Mucosa of rectum (tissue), 2 donors: ENCODE data around the gene SOAT2.
"Not testable (repeated sequence)": the region's sequence is repeated elsewhere in the genome, so short reads cannot be mapped to it uniquely, and the experiment has no call there.

Source experiments
- H3K27ac ChIP-seq, 2 donors: one replicate each; pipeline ENCODE4 v1.7.0; 2013; ENCODE audit warnings: inconsistent platforms in 2 of 2, low read depth in 2 of 2, low read length in 2 of 2
- H3K27me3 ChIP-seq, 2 donors: one replicate each; pipeline ENCODE4 v1.7.0; 2013; ENCODE audit warnings: low read length in 2 of 2; ENCODE audit not compliant: control insufficient read depth in 2 of 2, insufficient read depth in 2 of 2
- H3K36me3 ChIP-seq, 2 donors: one replicate each; pipeline ENCODE4 v1.7.0; 2013; ENCODE audit warnings: low read length in 2 of 2; ENCODE audit not compliant: control insufficient read depth in 2 of 2, insufficient read depth in 2 of 2
- H3K4me1 ChIP-seq, 2 donors: one replicate each; pipeline ENCODE4 v1.7.0; 2013; ENCODE audit warnings: low read length in 2 of 2, mild to moderate bottlenecking in 1 of 2; ENCODE audit not compliant: control insufficient read depth in 2 of 2, insufficient read depth in 2 of 2
- H3K4me3 ChIP-seq, 2 donors: one replicate each; pipeline ENCODE4 v1.7.0; 2013; ENCODE audit warnings: low read length in 2 of 2
- H3K9ac ChIP-seq, 2 donors: one replicate each; pipeline ENCODE4 v1.7.0; 2013; ENCODE audit warnings: low read length in 2 of 2, low read depth in 1 of 2, mild to moderate bottlenecking in 1 of 2
- H3K9me3 ChIP-seq, 2 donors: one replicate each; pipeline ENCODE4 v1.7.0; 2013; ENCODE audit warnings: low read length in 2 of 2; ENCODE audit not compliant: control insufficient read depth in 2 of 2
- donor health status: healthy.
- donor health status: Normal muscosa, but diverticular disease.

SOAT2 gene

DNA sequence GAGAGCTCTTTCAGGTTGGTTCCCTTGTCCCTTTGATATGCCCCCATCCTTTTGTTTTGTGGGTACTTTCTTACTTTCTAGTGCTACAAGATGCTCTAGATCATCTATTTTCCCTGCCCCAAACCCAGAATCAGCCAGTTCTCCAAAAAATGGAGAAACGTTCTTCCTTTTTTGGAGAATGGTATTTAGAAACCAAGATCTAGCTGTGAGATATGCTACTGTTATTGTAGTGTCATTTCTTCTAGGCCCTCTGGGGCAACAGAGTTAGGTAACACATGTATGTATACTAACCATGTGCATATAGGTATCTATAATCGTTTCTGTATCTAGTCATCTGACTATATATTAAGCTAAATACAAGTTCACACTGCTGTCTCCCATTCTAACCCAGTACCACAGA, 12.7 kb upstream of the SOAT2 start:
- Histone ChIP-seq H3K9ac (no peak overlapping the region), H3K27me3 (no peaks in the 10 kb centered on the region), H3K4me3 (no peak overlapping the region), H3K9me3 (no peaks in the 10 kb centered on the region), H3K27ac (no peak overlapping the region), H3K36me3 (no peaks in the 10 kb centered on the region), H3K4me1 (peaks cover 5 to 6% of the 10 kb centered on the region in 2 donors)

DNA sequence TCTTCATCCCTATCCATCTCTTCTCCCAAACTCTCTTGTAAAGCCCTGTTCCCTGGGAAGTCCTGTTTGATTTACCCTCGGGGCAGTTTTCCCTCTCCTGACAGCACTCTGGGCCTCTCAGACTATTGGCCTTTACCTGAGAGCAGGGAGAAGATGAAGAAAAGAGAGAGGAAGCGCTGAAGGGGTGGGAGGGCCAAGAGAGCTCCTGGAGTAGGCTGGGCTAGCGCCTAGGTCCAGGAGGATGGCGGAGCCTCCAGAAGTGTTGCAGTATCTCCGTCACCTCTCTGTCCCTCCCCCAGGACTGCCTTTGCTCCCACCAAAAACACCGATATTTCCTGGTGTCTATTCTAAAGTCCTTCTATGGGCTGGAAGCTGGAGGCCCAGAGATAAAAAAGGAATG, 11.5 kb upstream of the SOAT2 start:
- no peak overlapping the region for H3K9ac ChIP-seq
- H3K4me1 ChIP-seq: peaks cover 6% of the 10 kb centered on the region in 2 donors
- no peaks in the 10 kb centered on the region for H3K36me3 ChIP-seq
- peaks cover 4 to 8% of the 10 kb centered on the region in 2 donors for H3K27me3 ChIP-seq
- no peak overlapping the region for H3K4me3 ChIP-seq
- H3K9me3 ChIP-seq: no peaks in the 10 kb centered on the region
- H3K27ac ChIP-seq: no peak overlapping the region

DNA sequence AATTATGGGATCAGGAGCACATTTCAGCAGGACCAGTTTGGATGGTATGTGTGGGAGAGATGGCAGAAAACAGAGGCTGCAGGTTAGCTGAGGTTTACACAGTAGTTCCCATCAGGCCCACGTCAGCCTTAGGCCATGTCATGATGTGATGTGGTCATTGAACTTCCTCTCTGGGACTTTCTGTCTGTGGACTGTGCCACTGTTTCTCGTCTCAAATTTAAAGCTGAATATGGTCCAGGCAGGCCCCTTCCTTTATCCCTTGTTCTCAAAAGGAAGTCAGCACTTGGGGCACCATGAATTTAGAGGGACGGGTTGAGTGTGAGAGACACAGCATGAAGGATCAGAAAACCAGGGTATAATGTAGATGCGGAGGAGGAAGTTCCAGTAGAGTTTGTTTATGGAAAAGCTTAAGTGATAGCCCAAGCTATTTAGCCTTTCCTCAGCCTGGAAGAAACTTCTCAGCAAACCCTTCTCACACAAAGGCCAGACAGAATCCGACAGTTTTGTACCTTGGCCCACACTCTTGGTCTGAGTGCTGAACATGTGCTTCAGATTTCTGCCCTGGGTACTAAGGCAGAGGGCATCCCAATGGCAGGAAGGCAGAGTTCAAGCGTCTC, 9.4 kb upstream of the SOAT2 start:
- H3K36me3 ChIP-seq: no peaks in the 10 kb centered on the region
- H3K4me3 ChIP-seq: no peak overlapping the region
- H3K9me3 ChIP-seq: no peaks in the 10 kb centered on the region
- peaks cover 4 to 9% of the 10 kb centered on the region in 2 donors for H3K27me3 ChIP-seq
- peak overlapping the region in 1 of 2 donors; percentile 38 for H3K9ac ChIP-seq
- H3K27ac ChIP-seq: peak overlapping the region; percentile 69 to 82
- H3K4me1 ChIP-seq: peaks cover 13 to 21% of the 10 kb centered on the region in 2 donors

GRCh38 chr12:53094394-53094787, 8.9 kb upstream of the SOAT2 start:
- Histone ChIP-seq H3K4me3 (no peak overlapping the region), H3K27ac (peak overlapping the region; percentile 69 to 82), H3K9me3 (no peaks in the 10 kb centered on the region), H3K36me3 (no peaks in the 10 kb centered on the region), H3K4me1 (peaks cover 17 to 25% of the 10 kb centered on the region in 2 donors), H3K9ac (no peak overlapping the region), H3K27me3 (peaks cover 7 to 9% of the 10 kb centered on the region in 2 donors)

DNA sequence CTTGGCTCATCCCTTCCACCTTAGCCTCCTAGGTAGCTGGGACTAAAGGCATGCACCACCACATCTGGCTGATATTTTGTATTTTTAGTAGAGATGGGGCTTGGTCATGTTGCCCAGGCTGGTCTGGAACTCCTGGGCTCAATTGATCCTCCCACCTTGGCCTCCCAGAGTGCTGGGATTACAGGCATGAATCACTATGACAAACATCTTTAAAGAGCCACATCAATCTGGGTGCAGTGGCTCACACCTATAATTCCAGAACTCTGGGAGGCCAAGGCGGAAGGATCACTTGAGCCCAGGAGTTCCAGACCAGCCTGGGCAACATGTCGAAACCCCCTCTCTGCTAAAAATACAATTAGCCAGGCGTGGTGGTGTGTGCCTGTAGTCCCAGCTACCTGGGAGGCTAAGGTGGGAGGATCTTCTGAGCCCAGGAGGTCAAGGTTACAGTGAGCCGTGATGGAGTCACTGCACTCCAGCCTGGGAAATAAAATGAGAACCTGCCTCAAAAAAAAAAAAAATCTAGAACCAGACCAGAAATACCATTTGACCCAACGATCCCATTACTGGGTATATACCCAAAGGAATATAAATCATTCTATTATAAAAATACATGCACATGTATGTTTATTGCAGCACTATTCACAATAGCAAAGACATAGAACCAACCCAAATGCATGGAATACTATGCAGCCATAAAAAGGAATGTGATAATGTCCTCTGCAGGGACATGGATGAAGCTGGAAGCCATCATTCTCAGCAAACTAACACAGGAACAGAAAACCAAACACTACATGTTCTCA, 8.3 kb upstream of the SOAT2 start:
- Histone ChIP-seq H3K27ac (peak overlapping the region in 1 of 2 donors; percentile 23), H3K4me1 (peaks cover 17 to 25% of the 10 kb centered on the region in 2 donors)

DNA sequence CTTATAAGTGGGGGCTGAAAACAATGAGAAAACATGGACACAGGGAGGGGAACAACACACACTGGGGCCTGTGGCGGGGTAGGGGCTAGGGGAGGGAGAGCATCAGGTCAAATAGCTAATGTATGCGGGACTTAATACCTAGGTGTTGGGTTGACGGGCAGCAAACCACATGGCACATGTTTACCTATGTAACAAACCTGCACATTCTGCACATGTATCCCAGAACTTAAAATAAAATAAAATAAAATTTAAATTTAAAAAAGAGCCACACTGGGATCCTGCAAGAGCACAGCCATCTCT, 7.7 kb upstream of the SOAT2 start:
- not testable (repeated sequence) for H3K36me3 ChIP-seq, H3K4me3 ChIP-seq, H3K27me3 ChIP-seq, H3K9ac ChIP-seq, H3K9me3 ChIP-seq
- H3K4me1 ChIP-seq: peaks cover 17 to 25% of the 10 kb centered on the region in 2 donors
- peak overlapping the region in 1 of 2 donors; percentile 86 for H3K27ac ChIP-seq

More for the DNA sequence above, 8.3 kb upstream of the SOAT2 start:
- H3K9me3 ChIP-seq, H3K4me3 ChIP-seq, H3K27me3 ChIP-seq, H3K9ac ChIP-seq, H3K36me3 ChIP-seq: not testable (repeated sequence)

DNA sequence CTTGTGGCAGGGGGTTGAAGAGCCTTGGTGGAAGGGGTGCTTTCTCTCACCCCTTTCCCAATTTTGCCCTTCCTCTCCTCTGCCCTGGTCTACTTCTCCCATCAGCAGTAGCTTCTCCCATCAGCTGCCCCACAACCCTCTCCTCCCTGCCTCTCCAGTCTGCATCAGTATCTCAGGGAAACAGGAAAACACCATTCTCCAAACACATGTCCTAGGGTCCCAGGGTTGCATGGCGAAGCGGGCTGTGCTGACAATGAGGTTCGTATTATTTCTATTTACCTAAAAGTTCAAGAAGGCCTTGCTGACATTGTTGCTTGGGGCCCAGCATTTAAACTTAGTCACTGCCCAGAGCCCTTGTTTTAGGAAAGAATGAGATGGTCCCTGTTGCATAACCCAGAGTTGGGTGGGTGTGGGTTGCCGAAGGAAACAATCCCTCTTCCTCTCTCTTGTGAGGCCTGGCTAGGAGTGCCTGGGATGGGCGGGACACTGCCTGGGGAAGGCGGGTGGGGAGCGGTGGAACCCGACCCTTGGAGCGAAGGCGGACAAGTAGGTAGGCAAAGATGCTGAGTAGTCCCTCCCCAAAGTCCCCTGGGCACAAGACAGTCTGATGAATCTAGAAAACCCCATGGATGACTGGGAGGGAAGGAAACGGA, 7.1 kb upstream of the SOAT2 start:
- H3K36me3 ChIP-seq: no peaks in the 10 kb centered on the region
- no peak overlapping the region for H3K9ac ChIP-seq
- peaks cover 17 to 25% of the 10 kb centered on the region in 2 donors for H3K4me1 ChIP-seq
- H3K9me3 ChIP-seq: no peaks in the 10 kb centered on the region
- H3K4me3 ChIP-seq: peak overlapping the region; percentile 67 to 74
- peak overlapping the region; percentile 77 to 86 for H3K27ac ChIP-seq
- H3K27me3 ChIP-seq: peaks cover 7 to 9% of the 10 kb centered on the region in 2 donors

- peaks cover 17 to 25% of the 10 kb centered on the region in 2 donors for H3K4me1 ChIP-seq
- H3K27ac ChIP-seq: peak overlapping the region; percentile 77 to 86
- no peaks in the 10 kb centered on the region for H3K36me3 ChIP-seq
- no peaks in the 10 kb centered on the region for H3K9me3 ChIP-seq
- peak overlapping the region in 1 of 2 donors; percentile 70 for H3K9ac ChIP-seq
- peaks cover 7 to 9% of the 10 kb centered on the region in 2 donors for H3K27me3 ChIP-seq
- H3K4me3 ChIP-seq: peak overlapping the region; percentile 67 to 74
Observed at GRCh38 chr12:53096759-53097158, 6.5 kb upstream of the SOAT2 start.

DNA sequence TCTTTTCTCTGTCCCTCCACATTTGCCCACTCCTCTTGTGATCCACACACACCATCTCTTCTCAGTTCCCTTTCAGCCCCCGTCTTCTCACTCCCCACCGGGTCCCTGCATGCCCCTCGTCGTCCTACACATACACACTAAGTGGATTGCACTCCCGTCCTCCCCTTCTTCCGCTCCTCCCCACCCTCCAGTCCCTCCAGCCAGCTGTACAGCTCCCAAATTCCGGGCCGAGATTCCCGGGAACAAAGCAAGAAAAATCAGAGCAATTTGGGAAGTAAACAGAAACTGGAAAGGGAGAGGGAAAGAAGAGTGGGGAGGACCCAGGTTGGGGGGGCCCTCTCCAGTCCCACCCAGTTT, 6.1 kb upstream of the SOAT2 start:
- Histone ChIP-seq H3K9ac (peak overlapping the region in 1 of 2 donors; percentile 70), H3K27ac (peak overlapping the region; percentile 77 to 86), H3K4me1 (peaks cover 17 to 25% of the 10 kb centered on the region in 2 donors), H3K27me3 (peaks cover 7 to 9% of the 10 kb centered on the region in 2 donors), H3K9me3 (no peaks in the 10 kb centered on the region), H3K36me3 (no peaks in the 10 kb centered on the region), H3K4me3 (peak overlapping the region; percentile 67 to 74)
